HepG2 (cell line): Measurements from ENCODE around the gene MIA3. TPM values are rescaled to one million over a fixed set of nuclear protein-coding genes. Genes with fewer than 3 reads are reported as not detected.

Experiments used
- ELF4 ChIP-seq: sonication (generic); formaldehyde crosslinking; IDR thresholded peaks from 2 replicates; pipeline ENCODE4 v1.5.0; 2020; ENCODE audit warnings: missing genetic modification reagents, mild to moderate bottlenecking, moderate library complexity, borderline replicate concordance
- FOXK1 ChIP-seq: sonication (generic); formaldehyde crosslinking; IDR thresholded peaks from 2 replicates; pipeline ENCODE4 v1.4.0; 2020; ENCODE audit warnings: low read depth, missing genetic modification reagents, borderline replicate concordance
- GATAD2A ChIP-seq: IDR thresholded peaks from 2 replicates; pipeline ENCODE4 v1.6.1; 2016
- HNRNPK ChIP-seq: fragments of 200-400 bp; formaldehyde crosslinking; IDR thresholded peaks from 2 replicates; pipeline ENCODE4 v1.6.1; 2018; ENCODE audit warnings: low read length, low read depth, moderate library complexity, mild to moderate bottlenecking; ENCODE audit not compliant: poor library complexity, severe bottlenecking
- RNF219 ChIP-seq: sonication (generic); formaldehyde crosslinking; IDR thresholded peaks from 2 replicates; pipeline ENCODE4 v1.5.0; 2020; ENCODE audit warnings: mild to moderate bottlenecking, missing genetic modification reagents
- SIX1 ChIP-seq: sonication (generic); formaldehyde crosslinking; IDR thresholded peaks from 2 replicates; pipeline ENCODE4 v1.4.0; 2020; ENCODE audit warnings: missing genetic modification reagents, borderline replicate concordance
- SP2 ChIP-seq: sonication (generic); formaldehyde crosslinking; IDR thresholded peaks from 2 replicates; pipeline ENCODE4 v1.5.1; 2020; ENCODE audit warnings: mild to moderate bottlenecking, missing genetic modification reagents
- SP4 ChIP-seq: sonication (generic); formaldehyde crosslinking; IDR thresholded peaks from 2 replicates; pipeline ENCODE4 v1.8.1; 2023; ENCODE audit warnings: mild to moderate bottlenecking, missing genetic modification reagents
- SP5 ChIP-seq: IDR thresholded peaks from 2 replicates; pipeline ENCODE4 v1.6.1; 2016; ENCODE audit warnings: low read depth, borderline replicate concordance
- YY1 ChIP-seq: IDR thresholded peaks from 2 replicates; pipeline ENCODE4 v1.6.1; 2011; ENCODE audit warnings: low read length, low read depth, moderate library complexity, mild to moderate bottlenecking; ENCODE audit not compliant: insufficient read depth, insufficient replicate concordance
- ZBTB21 ChIP-seq: sonication (generic); formaldehyde crosslinking; IDR thresholded peaks from 2 replicates; pipeline ENCODE4 v1.4.0; 2020; ENCODE audit warnings: missing genetic modification reagents
- ZBTB43 ChIP-seq: sonication (generic); formaldehyde crosslinking; conservative IDR thresholded peaks from 2 replicates; pipeline ENCODE4 v1.4.0; 2020; ENCODE audit warnings: missing genetic modification reagents
- ZKSCAN5 ChIP-seq: sonication (generic); formaldehyde crosslinking; IDR thresholded peaks from 2 replicates; pipeline ENCODE4 v1.5.1; 2020; ENCODE audit warnings: mild to moderate bottlenecking, missing genetic modification reagents
- ZNF12 ChIP-seq: sonication (generic); formaldehyde crosslinking; IDR thresholded peaks from 2 replicates; pipeline ENCODE4 v1.5.0; 2020; ENCODE audit warnings: missing genetic modification reagents
- ZNF136 ChIP-seq: sonication (generic); formaldehyde crosslinking; IDR thresholded peaks from 2 replicates; pipeline ENCODE4 v1.8.1; 2022; ENCODE audit warnings: low read depth, mild to moderate bottlenecking, moderate library complexity, missing genetic modification reagents
- ZNF207 ChIP-seq: fragments of 450-650 bp; IDR thresholded peaks from 2 replicates; pipeline ENCODE4 v1.6.1; 2016; ENCODE audit warnings: antibody characterized with exemption, borderline replicate concordance
- ZNF460 ChIP-seq: sonication (generic); formaldehyde crosslinking; IDR thresholded peaks from 2 replicates; pipeline ENCODE4 v1.5.1; 2020; ENCODE audit warnings: missing genetic modification reagents, mild to moderate bottlenecking, borderline replicate concordance
- ZNF7 ChIP-seq: IDR thresholded peaks from 2 replicates; pipeline ENCODE4 v1.6.1; 2016; ENCODE audit warnings: missing biosample characterization, missing genetic modification reagents
- polyA plus RNA-seq, 8 experiments: library from polyadenylated mRNA; depleted of rRNA in 3 of 8; stranded (reverse) in 7 of 8; unstranded in 1 of 8; fragments of >200 nt; fragmentation: Illumina TruSeq in 4 of 8; extraction: Trizol in 4 of 8; gene quantifications; 2 replicates each; pipeline versions ENCODE4 v1.2.1 to v1.2.3, GENCODE V29; 2011 to 2016; ENCODE audit warnings: low read depth in 4 of 8, missing spikeins in 1 of 8, mixed read lengths in 1 of 8; ENCODE audit not compliant: insufficient read depth in 1 of 8
- total RNA-seq, 5 experiments: library from RNA; depleted of rRNA; stranded (reverse); fragments of >200 nt; fragmentation: Illumina TruSeq; extraction: Trizol; gene quantifications; 2 replicates each; pipeline ENCODE4 v1.2.3, GENCODE V29; 2016; ENCODE audit warnings: low read depth in 1 of 5
- TF ChIP-seq, protein P1 (sequence below): sonication (generic); formaldehyde crosslinking; IDR thresholded peaks from 2 replicates; pipeline ENCODE4 v1.5.0; 2020; ENCODE audit warnings: missing genetic modification reagents
- TF ChIP-seq, protein P2 (sequence below): fragments of 450-650 bp; IDR thresholded peaks from 2 replicates; pipeline ENCODE4 v1.6.1; 2017
- TF ChIP-seq, protein P3 (sequence below): sonication (generic); formaldehyde crosslinking; IDR thresholded peaks from 2 replicates; pipeline ENCODE4 v1.8.1; 2023; ENCODE audit warnings: mild to moderate bottlenecking, missing genetic modification reagents

The MIA3 gene
- total and polyA plus RNA-seq, 2 of the 13 experiments (the other 11 are each of a cell fraction or from before 2014, with no cell fraction given) = 45.6 to 48.7 TPM

- no peak for TF ChIP-seq ZNF136 (CRISPR knock-in tag)
- no peak for TF ChIP-seq ZNF12
- peak; percentile 79 for TF ChIP-seq YY1
- TF ChIP-seq SIX1 = no peak
- TF ChIP-seq ZNF207 = no peak
- TF ChIP-seq GATAD2A (CRISPR knock-in tag) = peak; percentile 47
- TF ChIP-seq HNRNPK = no peak
- peak; percentile 97 for TF ChIP-seq FOXK1 (CRISPR knock-in tag)
- TF ChIP-seq, protein P1, sequence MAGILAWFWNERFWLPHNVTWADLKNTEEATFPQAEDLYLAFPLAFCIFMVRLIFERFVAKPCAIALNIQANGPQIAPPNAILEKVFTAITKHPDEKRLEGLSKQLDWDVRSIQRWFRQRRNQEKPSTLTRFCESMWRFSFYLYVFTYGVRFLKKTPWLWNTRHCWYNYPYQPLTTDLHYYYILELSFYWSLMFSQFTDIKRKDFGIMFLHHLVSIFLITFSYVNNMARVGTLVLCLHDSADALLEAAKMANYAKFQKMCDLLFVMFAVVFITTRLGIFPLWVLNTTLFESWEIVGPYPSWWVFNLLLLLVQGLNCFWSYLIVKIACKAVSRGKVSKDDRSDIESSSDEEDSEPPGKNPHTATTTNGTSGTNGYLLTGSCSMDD (CRISPR knock-in tag) = no peak
- TF ChIP-seq ZBTB21 (CRISPR knock-in tag) = no peak
- TF ChIP-seq ZNF460 (CRISPR knock-in tag) = no peak; the same call in 1 of the 2 replicates
- peak; percentile 86; the same call in 1 of the 2 replicates for TF ChIP-seq ELF4
- TF ChIP-seq ZNF7 (CRISPR knock-in tag) = peak; percentile 97
- TF ChIP-seq, protein P2, sequence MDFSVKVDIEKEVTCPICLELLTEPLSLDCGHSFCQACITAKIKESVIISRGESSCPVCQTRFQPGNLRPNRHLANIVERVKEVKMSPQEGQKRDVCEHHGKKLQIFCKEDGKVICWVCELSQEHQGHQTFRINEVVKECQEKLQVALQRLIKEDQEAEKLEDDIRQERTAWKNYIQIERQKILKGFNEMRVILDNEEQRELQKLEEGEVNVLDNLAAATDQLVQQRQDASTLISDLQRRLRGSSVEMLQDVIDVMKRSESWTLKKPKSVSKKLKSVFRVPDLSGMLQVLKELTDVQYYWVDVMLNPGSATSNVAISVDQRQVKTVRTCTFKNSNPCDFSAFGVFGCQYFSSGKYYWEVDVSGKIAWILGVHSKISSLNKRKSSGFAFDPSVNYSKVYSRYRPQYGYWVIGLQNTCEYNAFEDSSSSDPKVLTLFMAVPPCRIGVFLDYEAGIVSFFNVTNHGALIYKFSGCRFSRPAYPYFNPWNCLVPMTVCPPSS = no peak
- TF ChIP-seq SP2 (CRISPR knock-in tag) = no peak
- TF ChIP-seq SP4 (CRISPR knock-in tag) = no peak
- peak; percentile 62 for TF ChIP-seq SP5
- no peak for TF ChIP-seq ZKSCAN5 (CRISPR knock-in tag)
- no peak for TF ChIP-seq RNF219 (CRISPR knock-in tag)
- TF ChIP-seq, protein P3, sequence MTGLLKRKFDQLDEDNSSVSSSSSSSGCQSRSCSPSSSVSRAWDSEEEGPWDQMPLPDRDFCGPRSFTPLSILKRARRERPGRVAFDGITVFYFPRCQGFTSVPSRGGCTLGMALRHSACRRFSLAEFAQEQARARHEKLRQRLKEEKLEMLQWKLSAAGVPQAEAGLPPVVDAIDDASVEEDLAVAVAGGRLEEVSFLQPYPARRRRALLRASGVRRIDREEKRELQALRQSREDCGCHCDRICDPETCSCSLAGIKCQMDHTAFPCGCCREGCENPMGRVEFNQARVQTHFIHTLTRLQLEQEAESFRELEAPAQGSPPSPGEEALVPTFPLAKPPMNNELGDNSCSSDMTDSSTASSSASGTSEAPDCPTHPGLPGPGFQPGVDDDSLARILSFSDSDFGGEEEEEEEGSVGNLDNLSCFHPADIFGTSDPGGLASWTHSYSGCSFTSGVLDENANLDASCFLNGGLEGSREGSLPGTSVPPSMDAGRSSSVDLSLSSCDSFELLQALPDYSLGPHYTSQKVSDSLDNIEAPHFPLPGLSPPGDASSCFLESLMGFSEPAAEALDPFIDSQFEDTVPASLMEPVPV (CRISPR knock-in tag) = no peak
- 0 out of 2 replicates have a peak, but pooled peaks have one; percentile 29 for TF ChIP-seq ZBTB43 (CRISPR knock-in tag)
Observed at GRCh38 chr1:222713091-222713961, 95.4 kb downstream of the MIA3 start (continued).
